COLO829 (cell line): Measurements from ENCODE around the gene CDR2L.
A peak's percentile ranks its signal among the peaks of the same experiment; 100 is the strongest.
"Not testable (repeated sequence)": the region's sequence is repeated elsewhere in the genome, so short reads cannot be mapped to it uniquely, and the experiment has no call there.

Experiments
- DNase-seq: peaks from one replicate; pipeline ENCODE4 v3.0.0; 2012; ENCODE audit warnings: low spot score

Gene CDR2L

GRCh38 chr17:75044716-75045115, 57.3 kb downstream of the CDR2L start:
- DNase-seq = no peak

GRCh38 chr17:75045946-75046406, 58.5 kb downstream of the CDR2L start:
- DNase-seq = not testable (repeated sequence)

DNA sequence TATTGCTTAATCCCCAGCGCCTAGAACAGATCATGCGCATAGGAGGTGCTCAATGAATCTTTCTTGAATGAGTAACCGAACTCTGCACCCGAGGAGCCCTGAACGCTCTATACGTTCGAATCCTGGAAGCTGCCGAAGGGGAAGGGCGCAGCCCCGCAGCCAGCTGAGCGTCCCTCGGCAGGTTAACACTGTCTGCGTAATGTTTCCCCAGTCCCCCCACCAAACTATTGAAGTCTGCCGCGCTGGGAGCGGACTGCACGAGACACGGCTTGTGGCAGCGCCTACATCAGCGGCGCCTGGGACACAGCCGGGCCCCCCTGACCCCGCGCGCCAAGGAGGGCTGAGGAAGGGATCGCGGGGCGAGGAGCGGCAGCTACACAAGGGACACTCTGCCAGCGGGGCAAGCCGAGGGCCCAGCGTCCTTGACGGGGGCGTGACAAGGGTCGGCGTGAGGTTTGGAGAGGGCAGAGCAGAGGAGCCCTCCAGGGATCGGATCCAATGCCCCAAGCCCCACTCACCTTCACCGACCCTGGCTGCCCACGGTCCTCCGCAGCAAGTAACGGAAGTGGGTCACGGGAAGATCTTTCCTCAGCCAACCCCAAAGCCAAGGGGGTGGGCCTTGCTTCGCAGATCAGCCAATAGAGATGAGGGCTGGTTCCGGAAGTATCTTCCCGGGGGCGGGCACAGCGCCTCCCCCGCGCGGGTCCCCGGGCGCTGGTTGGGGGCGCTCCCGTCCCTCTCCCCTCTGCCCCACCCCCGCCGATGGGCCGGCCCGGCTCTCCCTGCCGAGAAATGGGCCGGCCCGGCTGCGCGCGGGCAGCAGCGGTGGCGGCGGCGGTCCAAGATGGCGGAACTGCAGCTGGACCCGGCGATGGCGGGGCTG, 59.2 kb downstream of the CDR2L start, which contains the start of the genes ATP5PD and KCTD2:
Gene ATP5PD, minus strand, starts transcription at position 563 of the 883 bp plus-strand sequence. CDS start 4,319 bp downstream, outside the sequence.
Gene KCTD2, plus strand, starts transcription at position 819 of the 883 bp plus-strand sequence. Its CDS starts 26 bp downstream, at position 845.
- peak; percentile 93 for DNase-seq

GRCh38 chr17:75047398-75048098, 60.1 kb downstream of the CDR2L start:
- DNase-seq = no peak

DNA sequence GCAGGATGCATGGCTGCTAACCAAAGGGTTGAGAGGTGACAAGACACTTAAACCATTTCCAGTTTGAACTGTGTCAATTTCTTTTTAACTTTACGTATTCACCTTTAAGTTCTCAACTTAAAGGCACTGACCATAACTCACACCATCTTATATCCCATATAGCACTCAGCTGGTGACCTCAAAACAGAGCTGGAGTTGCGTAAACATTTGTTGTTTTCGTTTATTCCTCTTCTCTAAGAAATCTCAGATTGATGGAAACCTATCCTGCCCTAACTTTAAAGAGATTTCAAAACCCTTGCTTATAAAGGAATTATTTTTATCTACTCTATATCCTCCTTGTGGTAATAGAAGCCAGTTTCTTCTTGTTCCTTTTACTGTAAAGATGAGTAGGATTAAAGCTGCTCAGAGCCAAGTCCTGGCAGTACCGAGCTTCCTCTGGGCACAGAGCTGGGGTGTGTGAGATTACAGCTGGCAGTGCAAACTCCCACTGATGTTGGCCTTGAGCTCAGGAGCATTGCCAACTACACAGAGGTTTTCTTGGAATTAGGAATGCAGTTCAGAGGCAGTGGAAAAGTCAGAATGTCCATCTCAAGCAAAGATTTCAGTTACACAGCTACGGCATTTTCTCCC, 60.9 kb downstream of the CDR2L start:
- no peak for DNase-seq

- no peak for DNase-seq
Observed at GRCh38 chr17:75049057-75049456, 61.6 kb downstream of the CDR2L start.

- DNase-seq = no peak
Observed at GRCh38 chr17:75049706-75050105, 62.3 kb downstream of the CDR2L start.

DNA sequence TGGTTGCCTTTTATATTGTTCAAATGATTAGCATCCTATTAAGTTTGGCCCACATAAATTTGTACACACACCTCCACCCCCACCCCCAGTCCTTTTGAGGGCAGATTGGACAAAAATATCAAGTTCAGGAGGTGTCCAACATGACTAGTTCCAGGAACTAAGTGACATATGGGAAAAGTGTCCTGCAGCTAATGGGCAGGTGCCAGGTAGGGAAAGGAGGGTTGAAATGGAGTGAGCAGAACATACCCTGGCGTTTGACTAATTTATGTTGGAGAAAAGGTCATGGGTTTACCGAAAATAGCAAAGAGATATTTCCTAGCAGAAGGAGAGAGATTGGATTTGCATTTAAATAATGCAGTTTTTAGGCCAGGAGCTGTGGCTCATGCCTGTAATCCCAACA, 64.5 kb downstream of the CDR2L start:
- no peak for DNase-seq
